BLaER1 (cell line): ENCODE measurements around the gene HVCN1.

Experiments
- H3K27ac ChIP-seq: shearing (Covaris generic); formaldehyde crosslinking; 2 replicates; pipeline ENCODE4 v1.8.1; 2022
- H3K27me3 ChIP-seq: shearing (Covaris generic); formaldehyde crosslinking; 2 replicates; pipeline ENCODE4 v1.8.1; 2022
- H3K36me3 ChIP-seq: shearing (Covaris generic); formaldehyde crosslinking; 2 replicates; pipeline ENCODE4 v1.8.1; 2022
- H3K4me1 ChIP-seq: shearing (Covaris generic); formaldehyde crosslinking; 2 replicates; pipeline ENCODE4 v1.8.1; 2022
- H3K4me2 ChIP-seq: shearing (Covaris generic); formaldehyde crosslinking; 2 replicates; pipeline ENCODE4 v1.8.1; 2022
- H3K4me3 ChIP-seq: shearing (Covaris generic); formaldehyde crosslinking; 2 replicates; pipeline ENCODE4 v1.8.1; 2022
- H3K9ac ChIP-seq: shearing (Covaris generic); formaldehyde crosslinking; 2 replicates; pipeline ENCODE4 v1.8.1; 2022
- H3K9me3 ChIP-seq: shearing (Covaris generic); formaldehyde crosslinking; 2 replicates; pipeline ENCODE4 v1.8.1; 2022
- H4K20me1 ChIP-seq: shearing (Covaris generic); formaldehyde crosslinking; 2 replicates; pipeline ENCODE4 v1.8.1; 2022
- Cebpa-rat ChIP-seq: shearing (Covaris generic); IDR thresholded peaks from 2 replicates; pipeline ENCODE4 v1.8.1; 2022

HVCN1 gene

GRCh38 chr12:110649341-110649847 is 39.5 kb downstream of the HVCN1 start:
- peaks cover 90% of the 10 kb centered on the region for H3K4me1 ChIP-seq
- H3K27ac ChIP-seq, result peak overlapping the region; percentile 85
- H3K9ac ChIP-seq, result peak overlapping the region; percentile 70
- peak overlapping the region; percentile 16; the same call in 1 of the 2 replicates for H3K4me3 ChIP-seq
- peak overlapping the region; percentile 81 for H3K4me2 ChIP-seq
- no peaks in the 10 kb centered on the region for H3K9me3 ChIP-seq
- no peak for TF ChIP-seq Cebpa-rat
- peaks cover 33% of the 10 kb centered on the region for H3K36me3 ChIP-seq
- no peaks in the 10 kb centered on the region for H3K27me3 ChIP-seq
- H4K20me1 ChIP-seq, result no peaks in the 10 kb centered on the region

GRCh38 chr12:110647631-110648040 is 41.3 kb downstream of the HVCN1 start:
- H3K27ac ChIP-seq, result peak overlapping the region; percentile 85
- no peaks in the 10 kb centered on the region for H4K20me1 ChIP-seq
- H3K4me1 ChIP-seq, result peaks cover 91% of the 10 kb centered on the region
- H3K9me3 ChIP-seq, result no peaks in the 10 kb centered on the region
- H3K9ac ChIP-seq, result peak overlapping the region; percentile 69
- H3K4me2 ChIP-seq, result peak overlapping the region; percentile 81
- TF ChIP-seq Cebpa-rat, result no peak
- peaks cover 22% of the 10 kb centered on the region for H3K36me3 ChIP-seq
- H3K27me3 ChIP-seq, result no peaks in the 10 kb centered on the region
- H3K4me3 ChIP-seq, result peak overlapping the region; percentile 33

GRCh38 chr12:110641521-110641920 is 47.4 kb downstream of the HVCN1 start:
- no peaks in the 10 kb centered on the region for H3K27me3 ChIP-seq
- H4K20me1 ChIP-seq, result no peaks in the 10 kb centered on the region
- no peaks in the 10 kb centered on the region for H3K36me3 ChIP-seq
- H3K4me3 ChIP-seq, result no peak overlapping the region
- no peak for TF ChIP-seq Cebpa-rat
- H3K9me3 ChIP-seq, result no peaks in the 10 kb centered on the region
- H3K4me1 ChIP-seq, result peaks cover 100% of the 10 kb centered on the region
- H3K9ac ChIP-seq, result peak overlapping the region; percentile 36
- H3K27ac ChIP-seq, result peak overlapping the region; percentile 60
- H3K4me2 ChIP-seq, result peak overlapping the region; percentile 81

GRCh38 chr12:110640275-110641025 is 48.5 kb downstream of the HVCN1 start:
- Histone ChIP-seq H3K4me2 (peak overlapping the region; percentile 81), H3K4me3 (0 out of 2 replicates have a peak overlapping the region, but pooled peaks have one; percentile 4), H3K4me1 (peaks cover 100% of the 10 kb centered on the region), H3K27ac (peak overlapping the region; percentile 60), H3K9ac (peak overlapping the region; percentile 36; the same call in 1 of the 2 replicates), H3K36me3 (no peaks in the 10 kb centered on the region), H4K20me1 (no peaks in the 10 kb centered on the region), H3K9me3 (no peaks in the 10 kb centered on the region), H3K27me3 (no peaks in the 10 kb centered on the region)
- TF ChIP-seq Cebpa-rat, result no peak

GRCh38 chr12:110639336-110640141 is 49.4 kb downstream of the HVCN1 start:
- H3K36me3 ChIP-seq, result no peaks in the 10 kb centered on the region
- no peak overlapping the region for H3K9ac ChIP-seq
- H4K20me1 ChIP-seq, result no peaks in the 10 kb centered on the region
- peaks cover 100% of the 10 kb centered on the region for H3K4me1 ChIP-seq
- TF ChIP-seq Cebpa-rat, result no peak
- H3K4me3 ChIP-seq, result no peak overlapping the region
- H3K27me3 ChIP-seq, result no peaks in the 10 kb centered on the region
- no peaks in the 10 kb centered on the region for H3K9me3 ChIP-seq
- peak overlapping the region; percentile 81 for H3K4me2 ChIP-seq
- no peak overlapping the region for H3K27ac ChIP-seq

GRCh38 chr12:110638796-110639195 is 50.1 kb downstream of the HVCN1 start:
- H3K36me3 ChIP-seq, result no peaks in the 10 kb centered on the region
- no peaks in the 10 kb centered on the region for H3K27me3 ChIP-seq
- peaks cover 95% of the 10 kb centered on the region for H3K4me1 ChIP-seq
- H3K4me2 ChIP-seq, result peak overlapping the region; percentile 81; the same call in 1 of the 2 replicates
- no peak overlapping the region for H3K9ac ChIP-seq
- H3K9me3 ChIP-seq, result no peaks in the 10 kb centered on the region
- H3K27ac ChIP-seq, result no peak overlapping the region
- no peak overlapping the region for H3K4me3 ChIP-seq
- H4K20me1 ChIP-seq, result no peaks in the 10 kb centered on the region
- TF ChIP-seq Cebpa-rat, result no peak

GRCh38 chr12:110637869-110638441 is 51.0 kb downstream of the HVCN1 start:
- H4K20me1 ChIP-seq, result no peaks in the 10 kb centered on the region
- H3K36me3 ChIP-seq, result no peaks in the 10 kb centered on the region
- no peaks in the 10 kb centered on the region for H3K9me3 ChIP-seq
- peaks cover 89% of the 10 kb centered on the region for H3K4me1 ChIP-seq
- H3K4me3 ChIP-seq, result no peak overlapping the region
- H3K4me2 ChIP-seq, result peak overlapping the region; percentile 69
- H3K27ac ChIP-seq, result no peak overlapping the region
- no peak for TF ChIP-seq Cebpa-rat
- H3K27me3 ChIP-seq, result no peaks in the 10 kb centered on the region
- H3K9ac ChIP-seq, result no peak overlapping the region

- Histone ChIP-seq H3K4me2 (peak overlapping the region; percentile 69), H3K36me3 (no peaks in the 10 kb centered on the region), H3K27ac (0 out of 2 replicates have a peak overlapping the region, but pooled peaks have one; percentile 12), H4K20me1 (no peaks in the 10 kb centered on the region), H3K4me1 (peaks cover 81% of the 10 kb centered on the region), H3K27me3 (no peaks in the 10 kb centered on the region), H3K4me3 (no peak overlapping the region), H3K9me3 (no peaks in the 10 kb centered on the region), H3K9ac (no peak overlapping the region)
- TF ChIP-seq Cebpa-rat, result no peak
Measured at GRCh38 chr12:110636516-110636915, 52.4 kb downstream of the HVCN1 start.

GRCh38 chr12:110635055-110635454 is 53.9 kb downstream of the HVCN1 start:
- TF ChIP-seq Cebpa-rat, result no peak
- Histone ChIP-seq H3K36me3 (no peaks in the 10 kb centered on the region), H4K20me1 (no peaks in the 10 kb centered on the region), H3K4me2 (peak overlapping the region; percentile 69), H3K27ac (no peak overlapping the region), H3K9me3 (no peaks in the 10 kb centered on the region), H3K27me3 (no peaks in the 10 kb centered on the region), H3K4me1 (peaks cover 66% of the 10 kb centered on the region), H3K4me3 (no peak overlapping the region), H3K9ac (no peak overlapping the region)
